HUES48 (cell line): ENCODE results near the gene RHCE.

Source experiments
- H3K27ac ChIP-seq: one replicate; pipeline ENCODE4 v1.7.0; 2013; ENCODE audit warnings: low read depth, low read length, inconsistent platforms
- H3K27me3 ChIP-seq: 2 replicates; pipeline ENCODE4 v1.6.1; 2013; ENCODE audit warnings: mild to moderate bottlenecking, low read length; ENCODE audit not compliant: control insufficient read depth, insufficient read depth
- H3K36me3 ChIP-seq: 2 replicates; pipeline ENCODE4 v1.6.1; 2013; ENCODE audit warnings: low read length; ENCODE audit not compliant: control insufficient read depth, insufficient read depth
- H3K4me1 ChIP-seq: 2 replicates; pipeline ENCODE4 v1.6.1; 2013; ENCODE audit warnings: mild to moderate bottlenecking, low read length; ENCODE audit not compliant: control insufficient read depth, insufficient read depth
- H3K4me3 ChIP-seq: 2 replicates; pipeline ENCODE4 v1.5.1; 2013; ENCODE audit warnings: mild to moderate bottlenecking, low read depth, low read length
- H3K9ac ChIP-seq: 2 replicates; pipeline ENCODE4 v1.6.1; 2013; ENCODE audit warnings: mild to moderate bottlenecking, low read depth, low read length, moderate library complexity
- H3K9me3 ChIP-seq: 2 replicates; pipeline ENCODE4 v1.6.1; 2013; ENCODE audit warnings: low read length; ENCODE audit not compliant: control insufficient read depth, insufficient read depth

Gene RHCE

GRCh38 chr1:25433389-25434186 lies 13.0 kb upstream of the RHCE start:
- H3K9ac ChIP-seq, result no peak overlapping the region
- peaks cover 7% of the 10 kb centered on the region for H3K27me3 ChIP-seq
- no peak overlapping the region for H3K27ac ChIP-seq
- H3K4me3 ChIP-seq, result no peak overlapping the region
- H3K36me3 ChIP-seq, result no peaks in the 10 kb centered on the region
- peaks cover 4% of the 10 kb centered on the region; the same call in 1 of the 2 replicates for H3K4me1 ChIP-seq
- no peaks in the 10 kb centered on the region for H3K9me3 ChIP-seq

GRCh38 chr1:25432749-25433388 lies 12.2 kb upstream of the RHCE start:
- Histone ChIP-seq H3K27me3 (peaks cover 8% of the 10 kb centered on the region), H3K4me3 (no peak overlapping the region), H3K36me3 (no peaks in the 10 kb centered on the region), H3K9me3 (no peaks in the 10 kb centered on the region), H3K9ac (no peak overlapping the region), H3K27ac (no peak overlapping the region), H3K4me1 (peaks cover 4% of the 10 kb centered on the region; the same call in 1 of the 2 replicates)

DNA sequence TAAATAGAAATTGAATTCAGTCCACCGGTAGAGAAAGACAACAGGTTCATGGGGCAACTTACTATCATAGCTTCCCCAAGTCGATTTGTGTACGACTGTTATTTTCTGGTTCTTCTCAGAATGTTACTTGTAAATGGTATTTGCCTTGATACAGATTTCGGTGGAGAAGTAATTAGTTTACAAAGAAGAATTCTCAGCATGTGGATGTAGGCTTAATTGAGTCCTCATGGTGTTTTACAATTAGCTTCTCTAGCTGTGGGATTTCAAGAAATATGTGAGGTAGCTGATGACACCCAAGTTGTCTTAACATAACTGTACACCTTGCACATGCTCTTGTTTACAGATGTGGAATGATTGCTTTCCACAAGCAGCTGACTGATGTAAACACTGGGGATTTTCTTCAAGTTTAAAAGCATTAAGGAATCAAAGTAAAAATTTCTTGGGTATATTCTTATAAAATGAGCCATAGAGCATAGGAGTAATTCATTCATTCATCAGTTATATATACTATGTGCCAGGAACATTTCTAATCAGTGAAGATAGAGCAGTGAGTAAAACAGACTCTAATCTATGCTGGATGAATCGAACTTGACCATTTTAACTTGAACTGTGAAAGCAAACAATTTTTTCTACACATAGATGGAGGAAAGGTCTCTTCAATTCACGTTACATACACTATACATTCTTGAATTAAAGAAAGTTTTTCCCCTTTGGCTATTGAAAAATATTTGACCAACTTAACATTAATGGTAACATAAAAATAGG lies 11.5 kb upstream of the RHCE start:
- no peaks in the 10 kb centered on the region for H3K36me3 ChIP-seq
- H3K9me3 ChIP-seq, result no peaks in the 10 kb centered on the region
- H3K27me3 ChIP-seq, result peaks cover 8% of the 10 kb centered on the region
- no peak overlapping the region for H3K9ac ChIP-seq
- peaks cover 4% of the 10 kb centered on the region; the same call in 1 of the 2 replicates for H3K4me1 ChIP-seq
- no peak overlapping the region for H3K27ac ChIP-seq
- H3K4me3 ChIP-seq, result peak overlapping the region; percentile 70

- Histone ChIP-seq H3K4me3 (peak overlapping the region; percentile 70), H3K27ac (peak overlapping the region; percentile 71), H3K27me3 (peaks cover 8% of the 10 kb centered on the region), H3K4me1 (peaks cover 4% of the 10 kb centered on the region; the same call in 1 of the 2 replicates), H3K9me3 (no peaks in the 10 kb centered on the region), H3K36me3 (no peaks in the 10 kb centered on the region), H3K9ac (peak overlapping the region; percentile 58; the same call in 1 of the 2 replicates)
Observed at GRCh38 chr1:25430967-25431881, 10.6 kb upstream of the RHCE start.

GRCh38 chr1:25430073-25430966 lies 9.7 kb upstream of the RHCE start, which contains the start of gene MACO1:
Gene MACO1 (plus strand): TSS chr1:25430897. CDS start chr1:25431099, 202 bp downstream.
- H3K27ac ChIP-seq, result peak within 1 kb of the TSS; percentile 79
- H3K27me3 ChIP-seq, result peaks cover 8% of the 10 kb centered on the region
- H3K36me3 ChIP-seq, result no peaks in the 10 kb centered on the region
- H3K9me3 ChIP-seq, result no peaks in the 10 kb centered on the region
- H3K4me3 ChIP-seq, result peak within 1 kb of the TSS; percentile 88
- peaks cover 4% of the 10 kb centered on the region; the same call in 1 of the 2 replicates for H3K4me1 ChIP-seq
- peak within 1 kb of the TSS; percentile 68 for H3K9ac ChIP-seq

GRCh38 chr1:25428475-25429166 lies 8.0 kb upstream of the RHCE start:
- Histone ChIP-seq H3K4me3 (no peak overlapping the region), H3K4me1 (peaks cover 4% of the 10 kb centered on the region; the same call in 1 of the 2 replicates), H3K9ac (no peak overlapping the region), H3K27me3 (peaks cover 8% of the 10 kb centered on the region), H3K36me3 (no peaks in the 10 kb centered on the region), H3K9me3 (no peaks in the 10 kb centered on the region), H3K27ac (no peak overlapping the region)

- H3K9ac ChIP-seq, result no peak overlapping the region
- H3K27me3 ChIP-seq, result peaks cover 8% of the 10 kb centered on the region
- peaks cover 4% of the 10 kb centered on the region; the same call in 1 of the 2 replicates for H3K4me1 ChIP-seq
- H3K36me3 ChIP-seq, result no peaks in the 10 kb centered on the region
- no peaks in the 10 kb centered on the region for H3K9me3 ChIP-seq
- no peak overlapping the region for H3K27ac ChIP-seq
- H3K4me3 ChIP-seq, result no peak overlapping the region
Observed at GRCh38 chr1:25427696-25428095, 7.1 kb upstream of the RHCE start.

DNA sequence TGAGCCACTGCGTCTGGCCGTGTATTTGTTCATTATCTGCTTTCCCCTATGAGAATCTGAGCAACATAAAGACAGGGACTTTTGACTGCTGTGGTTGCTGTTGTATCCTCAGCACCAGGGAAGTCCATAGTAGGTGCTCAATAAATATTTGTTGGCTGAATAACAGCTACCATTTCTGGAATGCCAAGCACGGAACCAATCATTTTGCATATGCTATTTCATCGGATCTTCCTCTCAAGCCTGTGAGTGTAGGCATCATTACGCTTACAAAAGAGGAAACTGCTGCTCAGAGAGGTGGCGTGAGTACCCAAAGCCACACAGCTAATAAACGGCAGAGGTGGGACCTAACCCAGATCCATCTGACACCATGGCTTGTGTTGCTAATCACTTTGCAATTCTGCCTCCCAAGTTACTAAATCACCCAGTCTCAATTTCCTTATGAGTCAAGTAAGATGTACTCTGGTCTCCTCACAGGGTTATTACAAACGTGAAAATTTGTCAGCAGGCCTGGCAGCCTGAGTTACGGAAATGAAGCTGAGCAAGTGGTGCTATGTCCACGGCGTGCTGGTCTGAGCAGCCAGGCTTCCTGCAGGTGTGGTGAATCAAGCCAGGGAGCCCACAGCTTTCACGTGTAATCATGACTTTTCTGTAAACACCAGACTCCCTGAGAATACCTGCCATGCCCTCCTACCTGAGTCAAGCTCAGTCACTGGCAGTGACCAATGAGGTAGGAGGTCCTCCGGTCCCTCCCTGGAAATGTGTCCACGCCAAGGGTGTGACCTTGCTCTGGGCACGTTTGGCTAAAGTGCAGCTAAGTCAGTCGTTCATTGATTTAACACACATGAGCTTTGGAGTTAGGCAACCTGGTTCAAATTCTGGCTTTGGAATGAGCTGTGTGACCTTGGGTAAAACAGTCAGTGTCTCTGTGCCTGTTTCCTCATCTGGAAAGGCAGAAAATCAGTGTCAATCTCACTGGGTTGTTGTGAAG lies 4.8 kb upstream of the RHCE start:
- H3K27ac ChIP-seq, result no peak overlapping the region
- no peaks in the 10 kb centered on the region for H3K36me3 ChIP-seq
- H3K4me1 ChIP-seq, result no peaks in the 10 kb centered on the region
- H3K9me3 ChIP-seq, result no peaks in the 10 kb centered on the region
- H3K9ac ChIP-seq, result no peak overlapping the region
- H3K27me3 ChIP-seq, result peaks cover 8% of the 10 kb centered on the region
- H3K4me3 ChIP-seq, result no peak overlapping the region
